ENCODE results near the gene SYTL3. TPM values are rescaled to one million over a fixed set of nuclear protein-coding genes. Genes with fewer than 3 reads are reported as not detected.

The SYTL3 gene
- total and polyA plus RNA-seq, 2 experiments from 2014 or later: 0.07 TPM; not detected in 1

DNA sequence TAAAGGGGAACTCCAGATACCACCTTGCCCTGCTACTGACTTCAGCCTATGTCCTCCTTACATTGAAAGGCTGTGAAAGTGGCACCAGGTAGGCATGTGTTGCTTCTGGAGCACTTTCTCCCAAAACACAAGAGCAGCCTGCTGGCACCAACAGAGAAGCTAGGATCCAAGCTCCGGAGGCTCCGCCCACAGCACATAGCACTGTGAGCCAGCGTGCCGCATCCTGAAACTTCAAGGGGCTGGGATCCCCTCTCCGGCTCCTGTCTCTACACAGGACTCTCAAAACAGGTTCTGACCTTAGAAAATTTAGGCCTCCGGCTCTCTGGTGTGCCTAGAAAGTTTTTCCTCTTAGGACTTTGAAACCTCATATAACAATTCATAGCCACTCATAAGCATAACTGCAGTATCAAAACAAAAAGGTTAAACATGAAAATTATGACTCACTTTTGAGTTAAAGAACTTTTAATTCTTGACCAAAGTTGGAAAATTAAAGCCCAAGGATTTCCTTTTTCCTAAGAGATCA, 128.2 kb downstream of the SYTL3 start:
- Mint-ChIP-seq H3K36me3 (ENCODE audit: low read depth) (peaks cover 94% of the 10 kb centered on the region), H3K4me3 (no peak overlapping the region), H3K4me1 (peaks cover 46% of the 10 kb centered on the region), H3K9me3 (no peaks in the 10 kb centered on the region), H3K27ac (no peak overlapping the region), H3K27me3 (ENCODE audit: insufficient read depth, low read depth, poor library complexity) (peaks cover 7% of the 10 kb centered on the region)
- Histone ChIP-seq H3K4me2 (no peak overlapping the region), H3K36me3 (ENCODE audit: insufficient read depth) (peaks cover 69% of the 10 kb centered on the region), H4K20me1 (replicated peaks; ENCODE audit: insufficient read depth) (peaks cover 50% of the 10 kb centered on the region), H3K4me3 (no peak overlapping the region), H3K9me2 (ENCODE audit: insufficient read depth) (no peaks in the 10 kb centered on the region), H3F3A (replicated peaks; ENCODE audit: low read depth) (peaks cover 50% of the 10 kb centered on the region; the same call in 1 of the 2 replicates), H3K79me2 (replicated peaks; ENCODE audit: insufficient read depth) (peaks cover 78% of the 10 kb centered on the region), H3K4me1 (ENCODE audit: insufficient read depth) (peaks cover 8% of the 10 kb centered on the region), H3K27me3 (ENCODE audit: insufficient read depth) (no peaks in the 10 kb centered on the region), H3K27ac (ENCODE audit: low read depth) (peak overlapping the region; percentile 70; the same call in 1 of the 2 replicates), H2AFZ (no peak overlapping the region)
- no peak for DNase-seq (ENCODE audit: low spot score)
- TF ChIP-seq, protein P1, sequence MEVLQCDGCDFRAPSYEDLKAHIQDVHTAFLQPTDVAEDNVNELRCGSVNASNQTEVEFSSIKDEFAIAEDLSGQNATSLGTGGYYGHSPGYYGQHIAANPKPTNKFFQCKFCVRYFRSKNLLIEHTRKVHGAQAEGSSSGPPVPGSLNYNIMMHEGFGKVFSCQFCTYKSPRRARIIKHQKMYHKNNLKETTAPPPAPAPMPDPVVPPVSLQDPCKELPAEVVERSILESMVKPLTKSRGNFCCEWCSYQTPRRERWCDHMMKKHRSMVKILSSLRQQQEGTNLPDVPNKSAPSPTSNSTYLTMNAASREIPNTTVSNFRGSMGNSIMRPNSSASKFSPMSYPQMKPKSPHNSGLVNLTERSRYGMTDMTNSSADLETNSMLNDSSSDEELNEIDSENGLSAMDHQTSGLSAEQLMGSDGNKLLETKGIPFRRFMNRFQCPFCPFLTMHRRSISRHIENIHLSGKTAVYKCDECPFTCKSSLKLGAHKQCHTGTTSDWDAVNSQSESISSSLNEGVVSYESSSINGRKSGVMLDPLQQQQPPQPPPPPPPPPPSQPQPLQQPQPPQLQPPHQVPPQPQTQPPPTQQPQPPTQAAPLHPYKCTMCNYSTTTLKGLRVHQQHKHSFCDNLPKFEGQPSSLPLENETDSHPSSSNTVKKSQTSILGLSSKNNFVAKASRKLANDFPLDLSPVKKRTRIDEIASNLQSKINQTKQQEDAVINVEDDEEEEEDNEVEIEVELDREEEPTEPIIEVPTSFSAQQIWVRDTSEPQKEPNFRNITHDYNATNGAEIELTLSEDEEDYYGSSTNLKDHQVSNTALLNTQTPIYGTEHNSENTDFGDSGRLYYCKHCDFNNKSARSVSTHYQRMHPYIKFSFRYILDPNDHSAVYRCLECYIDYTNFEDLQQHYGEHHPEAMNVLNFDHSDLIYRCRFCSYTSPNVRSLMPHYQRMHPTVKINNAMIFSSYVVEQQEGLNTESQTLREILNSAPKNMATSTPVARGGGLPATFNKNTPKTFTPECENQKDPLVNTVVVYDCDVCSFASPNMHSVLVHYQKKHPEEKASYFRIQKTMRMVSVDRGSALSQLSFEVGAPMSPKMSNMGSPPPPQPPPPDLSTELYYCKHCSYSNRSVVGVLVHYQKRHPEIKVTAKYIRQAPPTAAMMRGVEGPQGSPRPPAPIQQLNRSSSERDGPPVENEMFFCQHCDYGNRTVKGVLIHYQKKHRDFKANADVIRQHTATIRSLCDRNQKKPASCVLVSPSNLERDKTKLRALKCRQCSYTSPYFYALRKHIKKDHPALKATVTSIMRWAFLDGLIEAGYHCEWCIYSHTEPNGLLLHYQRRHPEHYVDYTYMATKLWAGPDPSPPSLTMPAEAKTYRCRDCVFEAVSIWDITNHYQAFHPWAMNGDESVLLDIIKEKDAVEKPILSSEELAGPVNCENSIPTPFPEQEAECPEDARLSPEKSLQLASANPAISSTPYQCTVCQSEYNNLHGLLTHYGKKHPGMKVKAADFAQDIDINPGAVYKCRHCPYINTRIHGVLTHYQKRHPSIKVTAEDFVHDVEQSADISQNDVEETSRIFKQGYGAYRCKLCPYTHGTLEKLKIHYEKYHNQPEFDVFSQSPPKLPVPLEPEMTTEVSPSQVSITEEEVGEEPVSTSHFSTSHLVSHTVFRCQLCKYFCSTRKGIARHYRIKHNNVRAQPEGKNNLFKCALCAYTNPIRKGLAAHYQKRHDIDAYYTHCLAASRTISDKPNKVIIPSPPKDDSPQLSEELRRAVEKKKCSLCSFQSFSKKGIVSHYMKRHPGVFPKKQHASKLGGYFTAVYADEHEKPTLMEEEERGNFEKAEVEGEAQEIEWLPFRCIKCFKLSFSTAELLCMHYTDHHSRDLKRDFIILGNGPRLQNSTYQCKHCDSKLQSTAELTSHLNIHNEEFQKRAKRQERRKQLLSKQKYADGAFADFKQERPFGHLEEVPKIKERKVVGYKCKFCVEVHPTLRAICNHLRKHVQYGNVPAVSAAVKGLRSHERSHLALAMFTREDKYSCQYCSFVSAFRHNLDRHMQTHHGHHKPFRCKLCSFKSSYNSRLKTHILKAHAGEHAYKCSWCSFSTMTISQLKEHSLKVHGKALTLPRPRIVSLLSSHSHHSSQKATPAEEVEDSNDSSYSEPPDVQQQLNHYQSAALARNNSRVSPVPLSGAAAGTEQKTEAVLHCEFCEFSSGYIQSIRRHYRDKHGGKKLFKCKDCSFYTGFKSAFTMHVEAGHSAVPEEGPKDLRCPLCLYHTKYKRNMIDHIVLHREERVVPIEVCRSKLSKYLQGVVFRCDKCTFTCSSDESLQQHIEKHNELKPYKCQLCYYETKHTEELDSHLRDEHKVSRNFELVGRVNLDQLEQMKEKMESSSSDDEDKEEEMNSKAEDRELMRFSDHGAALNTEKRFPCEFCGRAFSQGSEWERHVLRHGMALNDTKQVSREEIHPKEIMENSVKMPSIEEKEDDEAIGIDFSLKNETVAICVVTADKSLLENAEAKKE (CRISPR knock-in tag; IDR thresholded peaks at IDR 0.05): no peak
- TF ChIP-seq CREB1 (CRISPR knock-in tag; IDR thresholded peaks at IDR 0.05; ENCODE audit: low read depth) (no peak), POLR2AphosphoS5 (IDR thresholded peaks at IDR 0.05; ENCODE audit: low read depth) (no peak)
- peak; percentile 14 for ATAC-seq

DNA sequence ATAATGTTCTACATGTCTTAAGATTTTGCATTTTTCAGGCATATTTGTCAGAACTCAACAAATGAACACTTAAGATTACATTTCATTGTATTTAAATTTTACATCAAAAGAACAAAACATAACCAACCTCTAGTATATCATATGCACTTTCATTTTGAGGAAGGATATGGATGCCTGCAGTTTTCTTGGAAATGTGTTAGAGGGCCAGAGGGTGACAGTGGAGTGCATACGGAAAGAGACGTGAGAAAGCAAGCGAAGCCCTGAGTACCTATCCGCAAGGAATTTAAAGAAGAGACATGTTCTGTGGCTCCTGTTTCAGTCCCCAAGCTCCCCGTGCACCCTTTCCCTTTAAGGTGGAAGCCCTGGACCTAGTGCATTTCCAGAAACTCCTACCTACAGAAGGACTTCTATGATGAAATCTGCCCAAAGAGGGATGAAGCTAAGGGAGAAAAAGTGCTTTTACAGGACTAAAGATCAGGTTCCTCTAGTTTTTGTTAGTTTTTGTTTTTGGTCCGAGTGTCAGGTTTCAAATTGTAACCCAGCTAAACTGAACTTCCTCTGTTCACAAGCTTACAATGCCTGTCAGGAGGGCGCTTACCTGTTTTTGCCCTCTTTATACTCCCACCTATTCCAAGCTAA, 130.5 kb downstream of the SYTL3 start:
- Histone ChIP-seq H3K27me3 (ENCODE audit: insufficient read depth) (no peaks in the 10 kb centered on the region), H3K27ac (ENCODE audit: low read depth) (peak overlapping the region; percentile 83), H3K4me2 (no peak overlapping the region), H3K79me2 (replicated peaks; ENCODE audit: insufficient read depth) (peaks cover 97% of the 10 kb centered on the region), H4K20me1 (replicated peaks; ENCODE audit: insufficient read depth) (peaks cover 68% of the 10 kb centered on the region), H3K9me2 (ENCODE audit: insufficient read depth) (no peaks in the 10 kb centered on the region), H3K36me3 (ENCODE audit: insufficient read depth) (peaks cover 81% of the 10 kb centered on the region), H3K4me1 (ENCODE audit: insufficient read depth) (no peaks in the 10 kb centered on the region; the same call in 1 of the 2 replicates), H3F3A (replicated peaks; ENCODE audit: low read depth) (peaks cover 56% of the 10 kb centered on the region; the same call in 1 of the 2 replicates), H3K4me3 (no peak overlapping the region), H2AFZ (no peak overlapping the region)
- Mint-ChIP-seq H3K27me3 (ENCODE audit: insufficient read depth, low read depth, poor library complexity) (no peaks in the 10 kb centered on the region), H3K36me3 (ENCODE audit: low read depth) (peaks cover 94% of the 10 kb centered on the region), H3K27ac (peak overlapping the region; percentile 27; the same call in 1 of the 2 replicates), H3K4me3 (no peak overlapping the region), H3K9me3 (no peaks in the 10 kb centered on the region), H3K4me1 (peaks cover 28% of the 10 kb centered on the region; the same call in 2 of the 3 replicates)
- ATAC-seq (no peak), DNase-seq (ENCODE audit: low spot score) (no peak)
- TF ChIP-seq, protein P1 (CRISPR knock-in tag; IDR thresholded peaks at IDR 0.05): no peak
- TF ChIP-seq STAT1 (IDR thresholded peaks at IDR 0.05; ENCODE audit: unreplicated experiment) (no peak), ZNF331 (CRISPR knock-in tag; IDR thresholded peaks at IDR 0.05; ENCODE audit: low read depth) (no peak)
